Measurements from ENCODE around the gene MYH6. TPM values are rescaled to one million over a fixed set of nuclear protein-coding genes. Genes with fewer than 3 reads are reported as not detected.

The MYH6 gene
- total RNA-seq, 1 experiment from 2014 or later = not detected

- H3K27me3 ChIP-seq (ENCODE audit: control insufficient read depth, insufficient read depth, low read length) = no peaks in the 10 kb centered on the region
- TF ChIP-seq TCF7L2 (IDR thresholded peaks at IDR 0.05; ENCODE audit: low read depth, low read length) (no peak), REST (IDR thresholded peaks at IDR 0.05; ENCODE audit: insufficient read depth in 1 of 2, low read depth in 2 of 2, low read length in 1 of 2) (no peak), POLR2AphosphoS5 (IDR thresholded peaks at IDR 0.05; ENCODE audit: low read depth, low read length) (no peak), SIN3A (IDR thresholded peaks at IDR 0.05; ENCODE audit: borderline replicate concordance, insufficient read depth, low read depth, low read length) (no peak), CTCF (IDR thresholded peaks at IDR 0.05) (no peak)
- in situ Hi-C loops (cut with HindIII; ENCODE audit: low pct_unique_long_range_greater_than_20kb, low sequenced_read_pairs) = no loop called here
- H3K36me3 ChIP-seq (ENCODE audit: control insufficient read depth, insufficient read depth, low read length) = no peaks in the 10 kb centered on the region
- CTCF ChIA-PET = interaction anchor here (0.5 kb wide), 1 partner anchor 59 kb away, joined by 8 read pairs; no protein-coding TSS in a partner anchor
- H3K4me3 ChIP-seq (ENCODE audit: low read depth in 2 of 2, low read length in 2 of 2) = no peak overlapping the region
- ATAC-seq (no peak), DNase-seq (ENCODE audit: low read depth, low spot score) (no peak)
- no TSS peak for BruUV-seq (replicated peaks)
- intact Hi-C loops (cut with micrococcal nuclease; ENCODE audit: unreplicated experiment) = no loop called here
- POLR2A ChIA-PET = no interaction called here
- H3K9me3 ChIP-seq (ENCODE audit: control insufficient read depth, insufficient read depth, low read depth, low read length) = no peaks in the 10 kb centered on the region
- H3K4me1 ChIP-seq (ENCODE audit: control insufficient read depth, insufficient read depth, low read length) = no peaks in the 10 kb centered on the region
- H3K27ac ChIP-seq (ENCODE audit: low read length) = no peak overlapping the region
Observed at GRCh38 chr14:23387916-23388882, 19.9 kb downstream of the MYH6 start.

GRCh38 chr14:23386999-23387398, 21.1 kb downstream of the MYH6 start:
- CTCF ChIA-PET = no interaction called here
- intact Hi-C loops (cut with micrococcal nuclease; ENCODE audit: unreplicated experiment) = no loop called here

More at GRCh38 chr14:23386999-23387398, 21.1 kb downstream of the MYH6 start:
- ATAC-seq (no peak), DNase-seq (ENCODE audit: low read depth, low spot score) (no peak)
- in situ Hi-C loops (cut with HindIII; ENCODE audit: low pct_unique_long_range_greater_than_20kb, low sequenced_read_pairs) = no loop called here
- no peaks in the 10 kb centered on the region for H3K27me3 ChIP-seq (ENCODE audit: control insufficient read depth, insufficient read depth, low read length)
- no TSS peak for BruUV-seq (replicated peaks)
- no peak overlapping the region for H3K27ac ChIP-seq (ENCODE audit: low read length)
- no peak overlapping the region for H3K4me3 ChIP-seq (ENCODE audit: low read depth in 2 of 2, low read length in 2 of 2)
- no peaks in the 10 kb centered on the region for H3K4me1 ChIP-seq (ENCODE audit: control insufficient read depth, insufficient read depth, low read length)
- no peaks in the 10 kb centered on the region for H3K36me3 ChIP-seq (ENCODE audit: control insufficient read depth, insufficient read depth, low read length)
- TF ChIP-seq CTCF (IDR thresholded peaks at IDR 0.05) (no peak), REST (IDR thresholded peaks at IDR 0.05; ENCODE audit: insufficient read depth in 1 of 2, low read depth in 2 of 2, low read length in 1 of 2) (no peak), SIN3A (IDR thresholded peaks at IDR 0.05; ENCODE audit: borderline replicate concordance, insufficient read depth, low read depth, low read length) (no peak), TCF7L2 (IDR thresholded peaks at IDR 0.05; ENCODE audit: low read depth, low read length) (no peak), POLR2AphosphoS5 (IDR thresholded peaks at IDR 0.05; ENCODE audit: low read depth, low read length) (no peak)
- H3K9me3 ChIP-seq (ENCODE audit: control insufficient read depth, insufficient read depth, low read depth, low read length) = no peaks in the 10 kb centered on the region
- POLR2A ChIA-PET = no interaction called here
